Activated CD8-positive, alpha-beta memory T cell treated with anti-CD3 and anti-CD28 coated beads, Interleukin-2, amount 50 U/mL, for 24 hours (primary cell): ENCODE measurements around the gene PTPRN2.

Source experiments
- DNase-seq: peaks from one replicate; pipeline ENCODE4 v3.0.0-alpha.2; 2020; ENCODE audit errors: extremely low read depth

PTPRN2 gene

GRCh38 chr7:157817944-157818700 lies 769.5 kb downstream of the PTPRN2 start:
- DNase-seq, result no peak

- DNase-seq, result no peak
These were observed 770.2 kb downstream of the PTPRN2 start for GRCh38 chr7:157817433-157817832.

DNA sequence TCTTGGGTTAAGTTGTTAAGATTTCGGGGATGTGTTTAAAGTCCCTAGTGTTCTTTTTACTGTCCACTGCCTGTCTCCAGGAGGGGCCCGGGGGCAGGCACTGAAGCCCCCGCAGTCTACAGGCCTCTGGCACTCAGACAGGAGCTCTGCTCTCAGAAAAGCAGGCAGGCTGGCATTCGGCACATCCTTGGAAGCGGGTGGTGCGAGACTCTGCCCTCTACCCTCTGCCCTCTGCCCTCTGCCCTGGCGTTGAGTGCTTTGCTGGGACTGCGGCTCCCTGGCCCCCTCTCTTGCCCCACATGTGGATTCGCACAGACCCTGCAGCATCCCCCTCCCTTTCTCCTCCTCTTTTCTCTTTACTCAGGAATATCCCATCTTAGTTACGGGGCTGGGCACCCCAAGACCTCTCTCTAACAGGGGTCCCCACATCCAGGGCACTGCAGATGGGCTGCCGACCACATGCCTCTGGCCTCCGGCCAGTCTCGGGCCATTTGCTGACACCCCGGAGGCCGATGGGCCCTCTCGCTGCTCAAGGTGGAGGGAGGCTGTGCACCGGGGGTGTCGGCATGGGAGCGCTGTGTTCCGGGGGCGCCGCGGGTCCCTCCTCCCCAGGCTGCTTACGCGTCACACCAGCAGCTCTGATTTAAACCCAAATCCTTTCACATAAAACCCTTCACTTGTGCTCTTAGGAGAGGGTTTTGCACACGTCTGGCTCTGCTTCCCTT lies 770.9 kb downstream of the PTPRN2 start:
- DNase-seq, result no peak

DNA sequence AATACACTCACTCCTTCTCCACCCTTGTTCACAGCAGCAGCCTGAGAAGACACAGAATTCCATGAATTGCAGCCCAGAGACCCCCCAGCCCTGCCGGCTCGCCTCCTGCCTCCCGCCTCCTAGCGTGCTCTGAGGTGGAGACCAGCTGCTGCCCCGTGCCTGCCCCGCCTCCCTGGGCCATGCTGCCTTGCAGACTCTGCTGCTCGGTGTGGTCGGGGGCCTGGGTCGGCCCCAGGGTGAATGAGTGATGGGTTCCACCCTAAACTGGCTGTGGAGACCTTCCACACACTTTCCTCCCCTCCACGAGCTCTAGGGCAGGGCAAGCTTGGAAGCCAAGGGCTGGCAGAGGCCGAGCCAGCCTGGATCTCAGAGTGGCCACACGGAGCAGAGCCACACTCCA lies 771.5 kb downstream of the PTPRN2 start:
- no peak for DNase-seq

DNA sequence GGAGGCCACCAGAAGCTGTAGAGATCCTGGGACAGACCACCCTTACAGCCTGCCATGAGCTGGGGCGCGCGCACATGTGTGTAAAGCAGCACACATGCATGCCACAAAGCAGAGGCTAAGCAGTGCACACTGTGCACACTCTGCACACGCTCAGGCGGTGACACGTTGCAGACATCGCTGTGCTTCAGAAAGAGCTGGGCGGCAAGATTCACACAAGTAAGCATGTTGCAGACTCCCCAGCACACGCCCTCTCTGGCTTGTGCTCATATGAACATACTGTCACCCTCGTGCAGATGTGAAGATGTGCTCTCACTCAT lies 772.0 kb downstream of the PTPRN2 start:
- no peak for DNase-seq

DNA sequence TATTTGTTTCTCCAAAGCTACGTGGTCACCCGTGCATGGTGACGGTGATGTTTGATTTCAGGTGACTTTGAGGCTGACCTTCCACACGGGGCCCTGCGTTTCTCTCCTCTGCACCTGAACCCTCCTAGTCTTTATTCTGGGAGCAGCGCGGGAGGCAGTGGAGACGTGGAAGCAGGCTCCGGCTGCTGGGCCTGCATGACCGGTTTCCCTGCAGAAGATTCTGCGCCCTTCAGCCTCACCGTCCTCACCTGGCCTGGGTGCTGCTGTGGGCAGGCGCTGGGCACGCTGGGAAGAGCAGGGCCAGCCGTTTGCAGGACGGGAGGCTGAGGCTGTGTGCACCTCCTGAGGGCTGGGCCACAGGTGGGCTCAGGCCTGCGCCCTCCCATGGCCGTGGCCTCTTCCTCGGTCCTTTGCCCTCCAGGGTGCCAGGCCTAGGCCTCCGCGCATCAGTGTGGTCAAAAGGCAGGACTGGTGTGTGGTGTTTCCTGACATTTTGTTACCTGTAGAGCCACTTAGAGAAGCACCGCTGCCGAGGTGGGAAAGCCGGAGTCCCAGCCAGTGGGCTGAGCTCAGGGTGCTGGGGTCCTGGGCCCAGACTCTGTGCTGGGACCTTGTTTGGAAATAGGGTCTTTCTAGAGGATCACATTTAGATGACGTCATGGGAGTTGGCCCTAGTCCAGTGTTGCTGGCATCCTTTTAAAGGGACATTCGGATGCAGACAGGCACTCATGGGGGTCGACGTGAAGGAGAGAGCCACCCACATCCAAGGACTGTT lies 772.5 kb downstream of the PTPRN2 start:
- DNase-seq, result no peak

DNA sequence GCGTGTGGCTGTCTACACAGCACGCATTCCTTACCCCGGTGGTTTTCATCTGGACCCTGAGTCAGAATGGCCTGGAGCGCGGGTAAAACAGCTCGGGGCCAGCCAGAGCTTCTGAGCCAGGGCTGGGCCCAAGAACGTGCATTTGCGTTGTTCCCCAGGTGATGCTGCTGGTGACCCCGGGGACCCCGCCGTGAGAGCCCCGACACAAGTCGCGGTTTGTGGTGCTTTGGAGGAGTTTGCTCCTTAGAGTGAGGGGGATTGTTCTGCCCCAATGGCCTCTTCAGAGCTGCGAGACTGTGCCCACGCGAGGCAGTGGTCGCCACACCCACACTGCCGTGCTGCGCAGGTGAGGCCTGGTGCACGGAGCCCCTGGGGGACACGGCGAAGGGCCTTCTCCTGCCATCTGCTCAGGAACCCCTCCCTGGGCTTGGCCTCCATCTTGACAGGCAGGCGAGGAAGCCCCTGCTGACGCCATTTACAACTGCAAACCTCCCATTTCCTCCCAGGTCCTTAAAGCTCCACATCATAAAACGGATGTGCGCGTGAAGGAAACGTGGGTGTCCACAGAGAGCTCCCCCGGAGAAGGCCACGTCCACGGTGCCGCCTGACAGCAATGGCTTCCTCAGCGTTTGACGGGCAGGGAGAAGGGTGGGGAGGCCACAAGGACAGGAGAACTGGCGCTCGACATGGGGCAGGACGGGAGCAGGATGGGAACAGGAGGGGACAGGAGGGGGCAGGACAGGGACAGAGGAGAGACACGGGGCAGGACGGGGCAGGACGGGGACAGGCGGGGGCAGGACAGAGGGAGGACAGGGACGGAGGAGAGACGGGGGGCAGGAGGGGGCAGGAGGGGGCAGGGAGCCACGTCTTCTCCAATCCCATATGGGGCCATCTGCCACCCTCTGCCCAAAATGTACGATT lies 773.6 kb downstream of the PTPRN2 start:
- DNase-seq, result no peak

- DNase-seq, result no peak
These were observed 774.6 kb downstream of the PTPRN2 start for GRCh38 chr7:157813053-157813452.

DNA sequence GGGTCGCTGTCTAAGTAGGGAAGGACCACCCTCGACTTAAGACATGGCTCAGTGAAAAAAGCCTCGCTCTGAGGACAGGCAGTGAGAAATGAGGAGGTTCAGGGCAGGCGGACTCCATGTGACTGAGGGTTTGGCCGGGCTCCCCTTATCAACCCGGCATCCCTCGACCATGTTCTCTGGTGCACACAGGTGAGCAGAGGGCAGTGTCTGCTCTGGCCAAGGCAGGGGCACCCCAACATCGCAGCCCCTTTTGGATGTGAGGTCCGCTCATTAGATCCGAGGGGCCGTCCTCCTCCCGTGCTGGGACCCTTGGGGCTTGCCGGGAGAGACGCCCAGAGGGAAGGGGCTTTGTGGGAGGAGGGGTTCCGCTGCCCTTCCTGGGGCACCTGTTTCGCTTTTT lies 775.7 kb downstream of the PTPRN2 start:
- DNase-seq, result no peak

- DNase-seq, result no peak
These were observed 777.5 kb downstream of the PTPRN2 start for GRCh38 chr7:157809863-157810851.

GRCh38 chr7:157809154-157809862 lies 778.3 kb downstream of the PTPRN2 start:
- DNase-seq, result no peak

GRCh38 chr7:157808042-157808441 lies 779.6 kb downstream of the PTPRN2 start:
- no peak for DNase-seq

DNA sequence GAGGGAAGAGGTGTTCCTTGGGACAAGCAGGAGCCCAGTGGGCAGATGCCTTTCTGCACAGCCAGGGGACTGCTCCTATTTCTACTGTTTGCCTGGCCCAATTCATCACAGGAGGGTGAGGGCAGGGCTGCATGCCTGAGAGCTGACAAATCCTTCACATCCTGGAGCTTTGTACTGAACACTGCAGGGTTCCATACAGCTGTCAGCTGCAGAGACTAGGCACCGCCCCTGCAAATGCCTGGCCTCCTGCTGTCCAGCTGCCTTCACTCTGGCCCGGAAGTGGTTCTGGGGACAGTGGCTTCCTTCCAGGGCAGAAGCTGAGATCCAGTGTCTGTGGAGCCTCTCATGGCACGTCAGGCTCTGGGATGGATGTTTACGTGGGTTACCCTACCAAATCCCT lies 780.1 kb downstream of the PTPRN2 start:
- DNase-seq, result no peak

- DNase-seq, result no peak
These were observed 780.9 kb downstream of the PTPRN2 start for GRCh38 chr7:157806711-157807110.

DNA sequence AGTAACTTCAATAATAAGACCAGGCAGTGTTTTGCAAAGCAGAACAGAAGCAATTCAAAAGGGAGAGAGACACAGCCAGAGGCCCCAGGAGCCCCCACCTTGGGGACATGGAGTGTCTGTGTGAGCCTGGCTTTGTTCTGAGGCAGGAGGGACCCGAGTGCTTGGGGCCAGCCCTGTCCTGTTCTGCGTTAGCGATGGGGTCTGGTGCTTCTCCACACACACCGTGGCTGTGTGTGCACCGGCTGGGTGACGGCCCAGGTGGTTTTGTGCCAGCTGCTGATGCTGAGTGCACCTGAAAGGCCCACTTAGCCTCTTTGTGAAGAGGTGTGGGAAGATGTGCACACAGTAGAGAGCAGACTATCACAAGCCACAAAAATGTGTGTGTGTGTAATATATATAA lies 781.9 kb downstream of the PTPRN2 start:
- DNase-seq, result no peak

- DNase-seq, result no peak
These were observed 783.7 kb downstream of the PTPRN2 start for GRCh38 chr7:157803906-157804305.

DNA sequence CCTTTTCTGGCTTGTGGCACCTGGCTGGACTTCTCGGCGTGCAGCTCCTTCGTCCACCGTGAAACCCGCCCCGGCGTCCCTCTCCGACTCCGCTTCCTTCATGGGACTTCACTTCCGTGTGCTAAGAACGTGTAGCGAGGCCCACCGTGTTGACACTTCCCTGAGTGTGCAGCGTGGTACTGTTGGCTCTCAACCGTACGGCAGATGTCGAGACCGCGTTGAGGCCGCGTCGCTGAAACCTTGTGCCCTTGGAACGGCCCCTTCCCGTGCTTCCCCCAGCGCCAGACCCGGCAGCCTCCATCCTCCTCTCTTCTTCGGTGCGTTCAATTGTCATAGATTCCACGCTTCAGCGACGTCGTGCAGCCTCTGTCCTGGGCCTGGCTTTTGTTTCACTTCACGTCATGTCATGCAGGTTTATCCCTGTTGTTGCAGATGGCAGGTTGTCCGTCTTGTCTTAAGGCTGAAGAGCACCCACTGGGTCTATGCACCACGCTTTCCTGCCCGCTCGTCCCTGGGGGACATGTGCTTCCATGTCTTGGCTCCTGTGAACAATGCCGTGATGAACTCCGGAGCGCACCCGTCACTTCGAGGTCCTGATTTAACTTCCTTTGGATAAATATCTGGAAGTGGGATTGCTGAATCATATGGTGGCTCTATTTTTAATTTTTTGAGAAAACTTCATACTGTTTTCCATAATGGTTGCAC lies 785.5 kb downstream of the PTPRN2 start:
- DNase-seq, result no peak

GRCh38 chr7:157801113-157801512 lies 786.5 kb downstream of the PTPRN2 start:
- DNase-seq, result no peak

DNA sequence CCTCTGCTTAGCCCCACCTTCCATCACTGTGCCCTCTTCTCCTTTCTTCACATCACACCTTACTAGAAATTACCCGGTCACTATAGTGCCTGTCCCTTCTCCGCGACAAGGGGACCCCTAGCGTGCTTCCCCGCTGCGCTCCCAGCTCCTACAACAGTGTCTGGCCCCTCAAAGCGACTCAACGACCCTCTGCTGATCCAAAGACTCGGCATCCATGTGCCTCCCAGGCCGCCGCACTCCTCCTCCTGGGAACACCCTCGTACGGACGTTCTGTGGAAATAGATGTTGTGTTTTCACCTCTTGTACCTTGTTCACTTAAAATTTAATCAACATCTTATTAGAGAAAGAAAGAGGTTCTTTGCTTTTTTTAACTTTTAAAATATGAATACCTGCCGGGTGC lies 787.3 kb downstream of the PTPRN2 start:
- no peak for DNase-seq
